IPS-18a (cell line): ENCODE data around the gene DNAJC28.
"Not testable (repeated sequence)": the region's sequence is repeated elsewhere in the genome, so short reads cannot be mapped to it uniquely, and the experiment has no call there.

Experiments
- H3K27ac ChIP-seq: one replicate; pipeline ENCODE4 v1.5.1; 2013; ENCODE audit warnings: low read length
- H3K27me3 ChIP-seq: one replicate; pipeline ENCODE4 v1.6.1; 2013; ENCODE audit warnings: mild to moderate bottlenecking, low read length; ENCODE audit not compliant: control insufficient read depth, insufficient read depth
- H3K36me3 ChIP-seq: one replicate; pipeline ENCODE4 v1.6.1; 2013; ENCODE audit warnings: low read depth, low read length; ENCODE audit not compliant: control insufficient read depth
- H3K4me1 ChIP-seq: one replicate; pipeline ENCODE4 v1.6.1; 2013; ENCODE audit warnings: low read depth, low read length; ENCODE audit not compliant: control insufficient read depth
- H3K4me3 ChIP-seq: one replicate; pipeline ENCODE4 v1.5.1; 2013; ENCODE audit warnings: low read length
- H3K9ac ChIP-seq: one replicate; pipeline ENCODE4 v1.6.1; 2013; ENCODE audit warnings: mild to moderate bottlenecking, low read length, moderate library complexity
- H3K9me3 ChIP-seq: one replicate; pipeline ENCODE4 v1.6.1; 2013; ENCODE audit warnings: low read depth, low read length; ENCODE audit not compliant: control insufficient read depth

DNAJC28 gene

GRCh38 chr21:33480481-33481103, 10.9 kb downstream of the DNAJC28 start:
- Histone ChIP-seq H3K9me3 (no peaks in the 10 kb centered on the region), H3K27me3 (peaks cover 17% of the 10 kb centered on the region), H3K4me1 (peaks cover 5% of the 10 kb centered on the region), H3K9ac (peak overlapping the region; percentile 53), H3K27ac (no peak overlapping the region), H3K4me3 (peak overlapping the region; percentile 74), H3K36me3 (no peaks in the 10 kb centered on the region)

DNA sequence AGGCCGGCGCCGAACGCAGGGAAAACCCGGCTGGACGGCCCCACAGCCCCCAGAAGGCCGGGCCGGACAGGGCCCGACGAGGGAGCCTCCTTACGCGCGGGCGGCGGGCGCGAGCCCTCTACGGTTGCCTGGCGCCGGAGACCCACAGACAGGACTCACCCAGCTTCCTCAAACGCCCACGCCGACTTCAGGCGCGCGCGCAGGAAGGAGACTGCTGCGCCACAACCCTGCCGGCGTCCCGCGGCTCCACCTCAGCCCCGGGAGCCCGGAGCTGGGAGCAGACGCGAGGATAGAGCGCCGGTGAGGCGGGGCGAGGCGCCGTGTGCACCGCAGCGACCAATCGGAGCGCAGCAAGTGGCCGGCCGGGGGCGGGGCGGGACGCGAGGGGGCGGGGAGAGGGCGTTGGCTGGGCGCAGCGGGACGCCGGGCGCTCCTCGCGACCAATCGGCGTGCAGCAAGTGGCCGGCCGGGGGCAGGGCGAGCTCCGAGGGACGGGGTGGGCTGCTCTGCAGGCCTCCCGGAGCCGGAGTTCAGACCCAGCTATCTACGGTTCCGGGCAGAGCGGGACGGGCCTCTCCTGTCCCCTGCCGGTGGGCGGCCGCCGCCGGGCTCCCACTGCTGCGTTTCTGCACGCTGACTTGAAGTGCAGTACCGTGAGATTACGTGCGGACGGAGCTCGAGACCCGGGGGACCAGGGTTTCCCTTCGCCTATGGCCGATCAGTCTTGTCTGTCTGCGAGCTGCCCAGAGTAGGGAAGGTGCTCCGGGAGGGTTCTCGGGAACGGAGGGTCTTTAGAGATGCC, 11.6 kb downstream of the DNAJC28 start, which contains the start of gene TMEM50B:
TSS of gene TMEM50B (minus strand) at position 296 of the 802 bp plus-strand sequence. CDS start 11,089 bp downstream, outside the sequence.
- peak within 1 kb of the TSS; percentile 91 for H3K4me3 ChIP-seq
- H3K9me3 ChIP-seq: no peaks in the 10 kb centered on the region
- H3K9ac ChIP-seq: peak within 1 kb of the TSS; percentile 53
- H3K27ac ChIP-seq: no peak within 1 kb of the TSS
- peaks cover 17% of the 10 kb centered on the region for H3K27me3 ChIP-seq
- H3K36me3 ChIP-seq: no peaks in the 10 kb centered on the region
- H3K4me1 ChIP-seq: peaks cover 5% of the 10 kb centered on the region

DNA sequence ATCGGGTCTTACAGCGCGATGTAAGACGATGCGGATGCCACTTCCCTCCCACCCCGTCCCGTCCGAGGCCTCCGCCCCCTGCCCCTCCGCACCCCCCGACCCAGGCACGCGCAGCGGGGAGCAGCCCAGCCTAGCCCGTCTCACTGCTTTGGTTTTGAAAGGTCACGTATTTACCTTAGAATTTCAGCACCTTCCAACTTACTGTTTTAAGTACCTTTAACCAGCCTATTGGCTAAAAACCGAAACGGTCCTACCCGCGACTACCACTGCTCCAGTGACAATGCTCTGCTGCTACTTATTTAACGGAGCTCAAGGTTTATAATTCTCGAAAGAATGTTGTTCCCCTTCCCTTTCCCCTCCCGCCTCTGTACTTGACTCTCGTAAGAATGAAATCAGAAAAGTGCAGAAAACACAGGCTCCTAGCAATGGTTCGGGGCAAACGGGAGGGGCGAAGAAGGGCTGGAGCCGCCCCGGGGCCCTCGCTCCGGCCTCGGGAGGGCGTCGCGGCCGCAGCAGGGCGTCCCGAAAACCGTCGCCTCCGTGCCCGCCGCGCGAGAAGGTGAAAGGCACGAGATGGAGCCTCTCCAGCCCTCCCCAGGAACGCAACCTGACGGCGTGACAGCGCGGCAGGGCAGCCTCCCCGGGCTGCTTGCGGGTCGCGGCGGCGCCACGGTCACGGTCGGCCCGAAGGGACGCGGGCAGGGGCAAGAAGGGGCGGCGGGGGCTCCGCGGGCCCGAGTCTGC, 12.4 kb downstream of the DNAJC28 start:
- no peak overlapping the region for H3K27ac ChIP-seq
- H3K27me3 ChIP-seq: peaks cover 17% of the 10 kb centered on the region

GRCh38 chr21:33478182-33478581, 13.3 kb downstream of the DNAJC28 start:
- peaks cover 5% of the 10 kb centered on the region for H3K4me1 ChIP-seq
- peak overlapping the region; percentile 91 for H3K4me3 ChIP-seq
- H3K27ac ChIP-seq: no peak overlapping the region
- peaks cover 17% of the 10 kb centered on the region for H3K27me3 ChIP-seq
- no peak overlapping the region for H3K9ac ChIP-seq
- H3K9me3 ChIP-seq: no peaks in the 10 kb centered on the region
- H3K36me3 ChIP-seq: no peaks in the 10 kb centered on the region

More for the DNA sequence above, 12.4 kb downstream of the DNAJC28 start:
- Histone ChIP-seq H3K9me3 (no peaks in the 10 kb centered on the region), H3K4me1 (peaks cover 5% of the 10 kb centered on the region), H3K9ac (peak overlapping the region; percentile 26), H3K4me3 (peak overlapping the region; percentile 91), H3K36me3 (no peaks in the 10 kb centered on the region)

GRCh38 chr21:33477066-33477465, 14.4 kb downstream of the DNAJC28 start:
- Histone ChIP-seq H3K36me3 (no peaks in the 10 kb centered on the region), H3K27ac (no peak overlapping the region), H3K4me1 (peaks cover 5% of the 10 kb centered on the region), H3K4me3 (no peak overlapping the region), H3K9ac (no peak overlapping the region), H3K27me3 (peaks cover 17% of the 10 kb centered on the region), H3K9me3 (no peaks in the 10 kb centered on the region)

DNA sequence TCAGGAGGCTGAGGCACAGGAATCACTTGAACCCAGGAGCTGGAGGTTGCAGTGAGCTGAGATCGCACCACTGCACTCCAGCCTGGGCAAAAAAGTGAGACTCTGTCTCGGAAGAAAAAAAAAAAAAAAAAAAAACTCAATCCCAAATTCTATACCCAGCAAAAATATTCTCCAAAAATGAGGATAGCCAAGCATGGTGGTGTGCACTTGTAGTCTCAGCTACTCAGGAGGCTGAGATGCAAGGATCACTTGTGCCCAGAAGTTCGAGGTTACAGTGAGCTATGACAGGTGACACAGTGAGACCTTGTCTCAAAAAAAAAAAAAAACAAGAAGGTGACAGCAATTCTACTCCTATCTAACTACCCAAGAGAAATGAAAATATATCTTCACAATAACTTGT, 18.2 kb downstream of the DNAJC28 start:
- Histone ChIP-seq H3K4me3 (no peak overlapping the region), H3K36me3 (no peaks in the 10 kb centered on the region), H3K27me3 (peaks cover 2% of the 10 kb centered on the region), H3K9ac (no peak overlapping the region), H3K27ac (no peak overlapping the region), H3K9me3 (no peaks in the 10 kb centered on the region), H3K4me1 (peaks cover 2% of the 10 kb centered on the region)

DNA sequence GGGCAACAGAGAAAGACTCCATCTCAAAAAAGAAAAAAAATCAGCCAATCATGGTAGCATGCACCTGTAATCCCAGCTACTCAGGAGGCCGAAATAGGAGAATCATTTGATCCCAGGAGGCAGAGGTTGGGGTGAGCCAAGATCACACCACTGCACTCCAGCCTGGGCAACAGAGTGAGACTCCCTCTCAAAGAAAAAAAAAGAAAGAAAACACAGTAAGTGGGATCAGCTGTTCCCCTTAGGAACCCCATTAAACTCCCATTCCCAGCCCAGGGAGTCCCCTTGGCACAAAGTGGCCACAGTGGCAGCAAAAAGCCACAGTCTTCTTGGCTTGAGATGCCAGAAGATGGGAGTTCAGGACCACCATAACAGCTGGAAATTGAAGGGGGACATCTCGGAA, 20.8 kb downstream of the DNAJC28 start:
- no peaks in the 10 kb centered on the region for H3K9me3 ChIP-seq
- H3K9ac ChIP-seq: no peak overlapping the region
- H3K27me3 ChIP-seq: no peaks in the 10 kb centered on the region
- H3K27ac ChIP-seq: no peak overlapping the region
- H3K4me1 ChIP-seq: no peaks in the 10 kb centered on the region
- H3K36me3 ChIP-seq: no peaks in the 10 kb centered on the region
- H3K4me3 ChIP-seq: no peak overlapping the region

GRCh38 chr21:33469183-33469582, 22.3 kb downstream of the DNAJC28 start:
- not testable (repeated sequence) for H3K27me3 ChIP-seq, H3K4me1 ChIP-seq, H3K27ac ChIP-seq, H3K4me3 ChIP-seq, H3K36me3 ChIP-seq, H3K9me3 ChIP-seq, H3K9ac ChIP-seq

DNA sequence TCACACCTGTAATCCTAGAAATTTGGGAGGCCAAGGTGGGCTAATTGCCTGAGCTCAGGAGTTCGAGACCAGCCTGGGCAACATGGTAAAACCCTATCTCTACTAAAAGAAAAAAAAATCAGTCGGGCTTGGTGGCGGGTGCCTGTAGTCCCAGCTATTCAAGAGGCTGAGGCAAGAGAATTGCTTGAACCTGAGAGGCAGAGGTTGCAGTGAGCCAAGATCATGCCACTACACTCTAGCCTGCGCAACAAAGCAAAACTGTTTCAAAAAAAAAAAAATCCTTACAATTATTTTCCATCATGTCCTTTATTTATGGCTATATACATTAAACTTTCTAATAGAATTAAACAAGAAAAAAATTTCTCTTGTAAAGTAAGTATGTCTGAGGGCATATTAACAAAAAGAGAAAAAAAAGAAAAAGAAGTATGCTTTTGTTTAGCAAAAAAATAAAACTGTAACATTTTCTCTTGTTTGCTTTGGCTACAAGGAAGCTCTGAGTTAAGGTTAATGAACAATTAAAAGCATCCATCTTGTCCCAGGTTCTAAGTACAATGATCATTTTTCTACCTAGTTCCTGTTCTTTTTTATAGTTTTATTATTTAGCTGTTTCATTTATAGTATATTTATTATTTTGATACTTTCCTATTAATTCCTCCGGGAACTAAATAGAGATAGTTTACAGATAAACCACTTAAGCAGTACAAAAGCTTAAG, 29.8 kb downstream of the DNAJC28 start:
- Histone ChIP-seq H3K9me3 (no peaks in the 10 kb centered on the region), H3K27me3 (no peaks in the 10 kb centered on the region), H3K4me3 (no peak overlapping the region), H3K4me1 (no peaks in the 10 kb centered on the region), H3K36me3 (peaks cover 3% of the 10 kb centered on the region), H3K27ac (no peak overlapping the region), H3K9ac (no peak overlapping the region)

- H3K27ac ChIP-seq: no peak overlapping the region
- no peaks in the 10 kb centered on the region for H3K27me3 ChIP-seq
- no peak overlapping the region for H3K9ac ChIP-seq
- H3K36me3 ChIP-seq: peaks cover 3% of the 10 kb centered on the region
- no peak overlapping the region for H3K4me3 ChIP-seq
- H3K9me3 ChIP-seq: no peaks in the 10 kb centered on the region
- H3K4me1 ChIP-seq: no peaks in the 10 kb centered on the region
Observed at GRCh38 chr21:33458861-33459260, 32.7 kb downstream of the DNAJC28 start.
